OCI-LY1 (cell line): ENCODE measurements around the gene MEIKIN.

ENCODE experiments used
- H2AFZ ChIP-seq: fragments of 200-600 bp; sonication (generic), shearing (Covaris generic); 2 replicates; pipeline ENCODE4 v1.6.0; 2014; ENCODE audit warnings: antibody characterized with exemption, mild to moderate bottlenecking, low read length
- H3F3A ChIP-seq: fragments of 200-600 bp; sonication (generic), shearing (Covaris generic); 2 replicates; pipeline ENCODE4 v1.6.0; 2014; ENCODE audit warnings: mild to moderate bottlenecking, antibody characterized with exemption, low read length, moderate library complexity; ENCODE audit not compliant: insufficient read depth
- H3K27ac ChIP-seq: fragments of 200-600 bp; sonication (generic); 2 replicates; pipeline ENCODE4 v1.5.1; 2014; ENCODE audit warnings: low read length, mixed run types, mild to moderate bottlenecking, low read depth; ENCODE audit not compliant: poor library complexity, severe bottlenecking
- H3K27me3 ChIP-seq: fragments of 200-600 bp; sonication (generic); 2 replicates; pipeline ENCODE4 v1.6.0; 2014; ENCODE audit warnings: antibody characterized with exemption, mild to moderate bottlenecking, low read length, moderate library complexity; ENCODE audit not compliant: insufficient read depth
- H3K36me3 ChIP-seq: fragments of 200-600 bp; sonication (generic); 2 replicates; pipeline ENCODE4 v1.6.1; 2014; ENCODE audit warnings: mild to moderate bottlenecking, antibody characterized with exemption, low read length, moderate library complexity, mixed read lengths; ENCODE audit not compliant: insufficient read depth
- H3K4me1 ChIP-seq: fragments of 200-600 bp; sonication (generic); 2 replicates; pipeline ENCODE4 v1.5.1; 2014; ENCODE audit warnings: mild to moderate bottlenecking, low read length, moderate library complexity; ENCODE audit not compliant: insufficient read depth, severe bottlenecking
- H3K4me2 ChIP-seq: fragments of 200-600 bp; sonication (generic), shearing (Covaris generic); 2 replicates; pipeline ENCODE4 v1.6.1; 2014; ENCODE audit warnings: low read length
- H3K4me3 ChIP-seq: fragments of 200-600 bp; sonication (generic); 2 replicates; pipeline ENCODE4 v1.5.1; 2014; ENCODE audit warnings: low read length, low read depth, mild to moderate bottlenecking, mixed read lengths; ENCODE audit not compliant: poor library complexity, severe bottlenecking
- H3K79me2 ChIP-seq: fragments of 200-600 bp; shearing (Covaris generic); 2 replicates; pipeline ENCODE4 v1.6.1; 2016; ENCODE audit warnings: mixed run types, low read length, mixed read lengths; ENCODE audit not compliant: insufficient read depth
- H3K9ac ChIP-seq: fragments of 200-600 bp; sonication (generic), shearing (Covaris generic); 2 replicates; pipeline ENCODE4 v1.6.1; 2014; ENCODE audit warnings: mild to moderate bottlenecking, low read length, mixed read lengths
- H3K9me2 ChIP-seq: fragments of 200-600 bp; sonication (generic), shearing (Covaris generic); 2 replicates; pipeline ENCODE4 v1.6.1; 2014; ENCODE audit warnings: low read depth, mild to moderate bottlenecking, low read length, mixed read lengths
- H3K9me3 ChIP-seq: fragments of 200-600 bp; shearing (Covaris generic); 2 replicates; pipeline ENCODE4 v1.6.1; 2014; ENCODE audit warnings: low read length, mixed read lengths
- H4K20me1 ChIP-seq: fragments of 200-600 bp; sonication (generic), shearing (Covaris generic); 2 replicates; pipeline ENCODE4 v1.6.0; 2016; ENCODE audit warnings: mild to moderate bottlenecking, low read length; ENCODE audit not compliant: insufficient read depth
- CTCF ChIP-seq: fragments of 200-600 bp; sonication (generic), shearing (Covaris generic); IDR thresholded peaks from 2 replicates; pipeline ENCODE4 v1.5.1; 2017; ENCODE audit warnings: mild to moderate bottlenecking, antibody characterized with exemption, low read length, moderate library complexity, mixed read lengths
- EZH2 ChIP-seq: fragments of 200-600 bp; sonication (generic), shearing (Covaris generic); IDR thresholded peaks from 2 replicates; pipeline ENCODE4 v1.8.0; 2017; ENCODE audit warnings: borderline replicate concordance, mixed run types, mild to moderate bottlenecking, antibody characterized with exemption, low read length, moderate library complexity, mixed read lengths

Gene MEIKIN

GRCh38 chr5:131769961-131770360, 175.5 kb downstream of the MEIKIN start:
- Histone ChIP-seq H3K9me3 (no peaks in the 10 kb centered on the region), H3K4me2 (no peak overlapping the region), H2AFZ (no peak overlapping the region), H3K27ac (no peak overlapping the region), H3K36me3 (peaks cover 2% of the 10 kb centered on the region; the same call in 1 of the 2 replicates), H3K27me3 (no peaks in the 10 kb centered on the region), H3K9ac (no peak overlapping the region), H4K20me1 (no peaks in the 10 kb centered on the region), H3K79me2 (peaks cover 78% of the 10 kb centered on the region), H3K4me1 (peaks cover 9% of the 10 kb centered on the region), H3K4me3 (no peak overlapping the region), H3K9me2 (no peaks in the 10 kb centered on the region), H3F3A (no peaks in the 10 kb centered on the region)
- TF ChIP-seq EZH2 (no peak), CTCF (no peak)

GRCh38 chr5:131769336-131769735, 176.1 kb downstream of the MEIKIN start:
- TF ChIP-seq CTCF, result no peak
- no peak for TF ChIP-seq EZH2
- no peak overlapping the region for H3K9ac ChIP-seq
- H3K27ac ChIP-seq, result no peak overlapping the region
- peaks cover 73% of the 10 kb centered on the region for H3K79me2 ChIP-seq
- H3K9me2 ChIP-seq, result no peaks in the 10 kb centered on the region
- peaks cover 9% of the 10 kb centered on the region for H3K4me1 ChIP-seq
- H3K9me3 ChIP-seq, result no peaks in the 10 kb centered on the region
- no peaks in the 10 kb centered on the region for H3K27me3 ChIP-seq
- H3K36me3 ChIP-seq, result peaks cover 7% of the 10 kb centered on the region; the same call in 1 of the 2 replicates
- H3F3A ChIP-seq, result no peaks in the 10 kb centered on the region
- H4K20me1 ChIP-seq, result no peaks in the 10 kb centered on the region
- H2AFZ ChIP-seq, result no peak overlapping the region
- H3K4me3 ChIP-seq, result no peak overlapping the region
- H3K4me2 ChIP-seq, result no peak overlapping the region

- Histone ChIP-seq H3K9ac (no peak overlapping the region), H3K9me3 (no peaks in the 10 kb centered on the region), H3K79me2 (peaks cover 67% of the 10 kb centered on the region), H4K20me1 (no peaks in the 10 kb centered on the region), H3F3A (no peaks in the 10 kb centered on the region), H3K4me2 (no peak overlapping the region), H3K27me3 (no peaks in the 10 kb centered on the region), H3K9me2 (no peaks in the 10 kb centered on the region), H3K4me1 (peaks cover 9% of the 10 kb centered on the region), H3K4me3 (no peak overlapping the region), H3K27ac (no peak overlapping the region), H2AFZ (no peak overlapping the region), H3K36me3 (peaks cover 7% of the 10 kb centered on the region; the same call in 1 of the 2 replicates)
- TF ChIP-seq CTCF (no peak), EZH2 (no peak)
These were observed 177.6 kb downstream of the MEIKIN start for GRCh38 chr5:131767891-131768290.
